Raji (cell line): Measurements from ENCODE around the gene ZNF784.
A peak's percentile ranks its signal among the peaks of the same experiment; 100 is the strongest.

Source experiments
- POLR2A ChIP-seq: IDR thresholded peaks from 2 replicates; pipeline ENCODE4 v1.6.1; 2011; ENCODE audit warnings: low read depth, low read length, control low read depth; ENCODE audit not compliant: insufficient read depth

ZNF784 gene

GRCh38 chr19:55650126-55650557, 25.8 kb upstream of the ZNF784 start:
- TF ChIP-seq POLR2A: no peak

- TF ChIP-seq POLR2A: no peak
Measured at GRCh38 chr19:55649268-55650125, 25.1 kb upstream of the ZNF784 start.

DNA sequence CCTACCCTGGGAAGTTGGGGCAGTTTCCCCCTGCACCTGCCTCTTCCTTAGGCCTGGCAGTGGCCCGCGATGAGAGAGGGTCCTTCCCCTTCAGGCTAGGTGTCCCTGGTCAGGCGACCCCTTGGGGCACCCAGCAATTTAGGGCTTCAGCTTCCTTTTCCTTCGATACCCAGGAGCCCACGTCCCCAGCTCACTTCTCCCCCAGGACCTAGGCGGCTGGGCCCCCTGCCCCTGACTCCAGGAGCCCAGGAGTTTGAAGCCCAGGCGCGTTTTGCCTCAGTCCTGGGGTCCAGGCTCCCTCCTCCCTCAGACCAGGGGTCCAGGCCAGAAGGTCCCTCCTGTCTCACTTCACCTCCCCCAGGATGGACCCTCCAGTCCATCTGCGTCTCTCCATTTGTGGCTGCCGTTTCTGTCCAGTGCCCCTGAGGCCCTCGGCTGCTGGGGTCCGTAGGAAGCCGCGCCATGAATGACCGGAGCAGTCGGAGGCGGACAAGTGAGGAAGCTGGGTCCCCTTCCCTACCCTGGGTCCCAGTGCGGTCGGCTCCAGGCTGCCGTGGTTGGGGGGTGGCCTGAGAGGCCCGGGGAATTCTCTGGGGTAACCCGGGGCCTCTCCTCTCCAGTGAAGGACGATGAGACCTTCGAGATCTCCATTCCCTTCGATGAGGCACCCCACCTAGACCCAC, 24.4 kb upstream of the ZNF784 start:
- 0 out of 2 replicates have a peak, but pooled peaks have one; percentile 11 for TF ChIP-seq POLR2A

DNA sequence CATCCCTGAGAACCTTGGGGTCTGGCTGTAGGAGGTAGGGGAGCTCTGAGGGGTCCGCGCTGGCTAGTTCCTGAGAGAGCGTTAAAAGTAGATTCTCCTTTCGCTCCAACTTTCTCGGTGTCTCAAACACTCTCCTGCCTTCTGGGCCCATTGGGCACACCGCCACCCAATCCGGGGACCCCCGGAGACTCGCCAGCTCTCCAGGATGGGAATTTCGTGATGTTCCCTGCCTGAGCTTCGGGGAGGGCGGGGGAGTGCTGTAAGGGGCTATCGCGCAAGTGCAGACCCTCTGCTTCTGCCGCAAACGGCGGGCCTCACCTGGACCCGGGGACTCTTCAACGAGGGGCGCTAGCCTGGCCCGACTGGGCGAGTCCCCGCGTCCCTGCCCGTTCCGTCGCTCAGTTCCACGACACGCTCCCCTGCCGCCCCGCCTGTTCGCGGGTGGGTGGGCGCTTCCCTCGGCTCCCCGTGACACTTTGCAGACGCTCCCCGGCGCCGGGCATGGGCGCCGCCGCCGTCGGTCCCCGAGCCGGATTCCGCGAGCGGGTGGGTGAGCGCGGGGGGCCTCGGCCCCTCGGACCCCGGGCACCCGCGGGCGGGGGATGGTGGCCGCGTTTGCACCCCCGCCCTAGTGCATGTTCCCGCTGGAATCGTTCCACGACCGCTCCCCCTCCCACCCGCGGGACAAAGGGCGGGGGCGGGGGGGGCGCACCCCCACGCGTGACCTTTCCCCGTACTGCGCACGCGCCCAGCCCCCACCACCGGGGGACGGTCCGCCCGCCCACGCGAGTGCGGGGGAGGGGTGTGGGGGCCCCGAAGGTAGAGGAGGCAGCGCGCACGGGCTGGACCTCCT, 23.6 kb upstream of the ZNF784 start, which contains the start of gene CCDC106:
Gene CCDC106 (plus strand): TSS at position 481 of the 853 bp plus-strand sequence. CDS start 835 bp downstream, outside the sequence.
- TF ChIP-seq POLR2A: no peak; the same call in 1 of the 2 replicates

DNA sequence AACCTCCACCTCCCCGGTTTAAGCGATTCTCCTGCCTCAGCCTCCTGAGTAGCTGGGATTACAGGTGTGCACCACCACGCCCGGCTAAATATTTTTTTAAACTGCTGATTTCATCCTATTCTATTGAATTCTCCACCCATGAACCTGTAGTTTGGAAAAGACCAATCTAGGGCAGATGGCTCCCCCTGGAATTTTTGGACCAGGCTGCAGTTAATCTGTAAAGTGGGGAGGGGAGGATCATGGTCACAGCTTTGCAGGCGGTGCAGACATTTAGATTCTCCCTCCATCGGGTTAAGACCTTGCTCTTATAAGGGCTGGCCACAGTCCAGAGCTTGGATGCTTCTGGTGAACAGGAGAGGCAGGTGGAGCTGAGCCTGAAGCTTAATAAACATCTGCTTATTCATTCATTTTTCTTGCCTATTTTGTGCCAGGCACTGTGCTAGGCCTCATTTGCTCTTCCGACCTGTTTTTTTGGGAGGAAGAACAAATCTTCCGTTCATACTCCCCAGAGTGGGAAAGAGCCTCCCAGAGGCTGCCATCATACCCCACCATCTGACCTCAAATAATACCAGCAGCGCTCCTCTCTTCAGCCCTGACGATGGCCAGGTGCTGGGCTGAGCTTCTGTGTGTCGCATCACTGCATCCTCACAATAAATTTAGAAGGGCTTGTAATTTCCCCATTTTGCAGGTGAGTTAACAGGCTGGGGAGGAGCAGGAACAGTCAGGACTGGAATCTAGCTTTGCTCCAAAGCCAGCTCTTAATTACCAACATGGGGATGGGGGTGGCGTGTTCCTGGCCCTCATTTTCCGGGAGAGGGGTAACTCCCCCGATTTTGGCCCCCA, 22.7 kb upstream of the ZNF784 start:
- TF ChIP-seq POLR2A: peak; percentile 48; the same call in 1 of the 2 replicates

GRCh38 chr19:55645512-55645881, 21.1 kb upstream of the ZNF784 start:
- no peak for TF ChIP-seq POLR2A

DNA sequence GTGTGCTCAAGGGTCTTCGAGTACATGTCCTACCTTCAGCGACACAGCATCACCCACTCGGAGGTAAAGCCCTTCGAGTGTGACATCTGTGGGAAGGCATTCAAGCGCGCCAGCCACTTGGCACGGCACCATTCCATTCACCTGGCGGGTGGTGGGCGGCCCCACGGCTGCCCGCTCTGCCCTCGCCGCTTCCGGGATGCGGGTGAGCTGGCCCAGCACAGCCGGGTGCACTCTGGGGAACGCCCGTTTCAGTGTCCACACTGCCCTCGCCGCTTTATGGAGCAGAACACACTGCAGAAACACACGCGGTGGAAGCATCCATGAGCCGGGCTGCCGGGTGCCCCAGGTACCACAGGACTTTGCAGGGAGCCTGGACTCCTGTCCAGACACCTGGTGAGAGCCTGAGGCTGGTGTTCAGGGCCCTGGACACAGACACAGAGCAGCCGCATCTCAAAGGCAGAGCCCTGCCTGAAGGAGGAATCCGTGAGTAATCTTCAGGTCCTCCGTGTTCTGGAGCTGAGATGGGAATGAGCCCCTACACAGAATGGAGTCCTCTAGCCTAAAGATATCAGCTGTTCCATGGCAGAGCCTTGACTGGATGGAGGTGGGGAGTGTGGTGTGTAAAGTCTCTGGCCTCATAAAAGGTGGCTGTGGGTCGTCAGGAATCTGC, 20.6 kb upstream of the ZNF784 start:
- TF ChIP-seq POLR2A: peak; percentile 37; the same call in 1 of the 2 replicates

DNA sequence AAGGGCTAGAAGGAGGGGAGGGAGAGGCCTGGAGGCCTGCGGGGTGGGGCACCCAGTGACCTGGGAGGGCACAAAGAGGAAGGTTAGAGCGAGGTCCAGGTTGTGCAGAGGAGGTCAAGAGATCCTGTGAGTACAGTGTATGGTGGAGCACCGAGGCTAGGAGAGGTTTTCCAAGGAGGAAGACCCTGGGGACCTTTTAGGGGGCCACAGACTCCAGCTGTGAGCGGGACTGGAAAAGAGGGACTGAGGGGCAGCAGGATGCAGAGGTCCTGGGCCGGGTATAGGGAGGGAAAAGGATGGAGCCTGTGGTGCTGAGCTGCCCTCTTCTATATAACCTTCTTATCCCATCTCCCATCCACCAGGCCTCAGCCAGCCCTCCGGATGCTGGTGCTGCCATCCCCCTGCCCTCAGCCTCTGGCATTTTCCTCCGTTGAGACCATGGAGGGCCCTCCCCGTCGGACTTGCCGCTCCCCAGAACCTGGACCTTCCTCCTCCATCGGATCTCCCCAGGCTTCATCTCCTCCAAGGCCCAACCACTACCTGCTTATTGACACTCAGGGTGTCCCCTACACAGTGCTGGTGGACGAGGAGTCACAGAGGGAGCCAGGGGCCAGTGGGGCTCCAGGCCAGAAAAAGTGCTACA, 19.9 kb upstream of the ZNF784 start:
- TF ChIP-seq POLR2A: no peak

GRCh38 chr19:55643887-55644176, 19.5 kb upstream of the ZNF784 start:
- TF ChIP-seq POLR2A: no peak

DNA sequence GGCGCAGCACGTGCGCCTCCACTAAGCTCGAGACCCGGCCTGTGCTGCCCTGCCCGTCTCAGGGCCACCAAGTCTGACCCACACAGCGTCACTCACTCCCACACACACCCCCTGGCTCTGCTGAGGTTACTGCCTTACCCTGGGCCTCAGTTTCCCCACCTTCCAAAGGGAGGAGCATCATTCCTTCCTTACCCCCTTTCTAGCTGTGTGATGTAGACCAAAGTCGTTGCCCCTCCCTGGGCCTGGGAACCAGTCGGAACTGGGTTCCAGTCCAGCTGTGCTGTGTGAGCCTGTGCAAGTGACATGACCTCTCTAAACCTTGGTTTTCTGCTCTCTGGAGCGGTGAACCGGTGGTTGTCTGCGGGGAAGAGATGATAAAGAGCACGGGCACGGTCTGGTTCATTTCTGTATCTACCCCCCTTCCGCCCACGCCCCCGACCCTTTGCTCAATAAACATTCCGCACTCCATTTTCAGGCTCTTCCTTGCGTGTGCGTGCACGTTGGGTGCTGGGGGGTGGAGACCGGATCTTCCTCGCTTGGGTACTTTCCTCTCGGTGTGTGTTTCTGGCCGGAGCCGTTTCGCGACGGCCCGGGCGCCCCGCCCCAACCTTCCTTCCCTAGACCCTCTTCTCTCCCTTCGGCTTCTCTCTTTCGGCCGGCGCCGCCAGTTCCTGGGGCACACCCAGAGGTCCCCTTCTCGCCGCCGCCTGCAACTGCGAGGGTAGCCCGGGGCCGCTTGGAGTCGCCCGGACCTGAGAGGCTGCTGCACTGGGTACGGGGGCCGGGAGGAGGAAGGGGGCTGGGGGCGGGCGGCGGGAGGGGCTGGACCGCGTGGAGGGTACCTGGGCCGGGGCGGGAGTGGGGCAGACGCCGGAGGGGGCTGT, 18.9 kb upstream of the ZNF784 start, which contains the start of gene ZNF581:
Gene ZNF581 (plus strand): TSS at position 647 of the 884 bp plus-strand sequence. CDS start 923 bp downstream, outside the sequence.
- peak; percentile 69; the same call in 1 of the 2 replicates for TF ChIP-seq POLR2A

DNA sequence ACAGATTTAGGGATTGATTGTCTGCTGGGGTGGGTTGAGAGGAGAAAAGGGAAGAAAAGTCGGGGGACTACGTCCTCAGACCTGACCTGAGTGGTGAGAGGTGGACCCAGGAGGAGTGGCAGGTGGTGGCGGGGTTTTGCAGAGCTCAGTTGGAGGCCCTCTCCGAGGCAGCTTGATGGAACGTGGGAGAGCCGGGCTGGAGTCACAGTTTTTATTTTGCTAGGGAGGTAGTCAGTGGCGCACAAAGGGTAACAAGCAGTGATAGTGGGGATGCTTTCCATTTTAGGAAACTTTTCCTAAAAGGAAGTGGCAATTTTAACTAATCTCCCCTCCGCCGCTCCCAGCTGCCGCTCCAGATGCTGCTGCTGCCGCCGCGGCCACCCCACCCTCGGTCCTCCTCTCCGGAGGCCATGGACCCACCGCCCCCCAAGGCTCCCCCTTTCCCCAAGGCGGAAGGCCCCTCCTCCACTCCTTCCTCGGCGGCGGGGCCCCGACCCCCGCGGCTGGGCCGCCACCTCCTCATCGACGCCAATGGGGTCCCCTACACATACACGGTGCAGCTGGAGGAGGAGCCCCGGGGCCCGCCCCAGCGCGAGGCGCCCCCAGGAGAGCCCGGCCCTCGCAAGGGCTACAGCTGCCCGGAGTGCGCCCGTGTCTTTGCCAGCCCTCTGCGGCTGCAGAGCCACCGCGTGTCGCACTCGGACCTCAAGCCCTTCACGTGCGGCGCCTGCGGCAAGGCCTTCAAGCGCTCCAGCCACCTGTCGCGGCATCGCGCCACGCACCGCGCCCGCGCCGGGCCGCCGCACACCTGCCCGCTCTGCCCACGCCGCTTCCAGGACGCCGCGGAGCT, 18.0 kb upstream of the ZNF784 start:
- no peak; the same call in 1 of the 2 replicates for TF ChIP-seq POLR2A

- peak; percentile 55 for TF ChIP-seq POLR2A
Measured at GRCh38 chr19:55641426-55642152, 17.2 kb upstream of the ZNF784 start.
